ENCODE measurements around the gene COL23A1. TPM values are rescaled to one million over a fixed set of nuclear protein-coding genes. Genes with fewer than 3 reads are reported as not detected.

The COL23A1 gene
- total RNA-seq, 1 donor from 2014 or later: 0.86 TPM

DNA sequence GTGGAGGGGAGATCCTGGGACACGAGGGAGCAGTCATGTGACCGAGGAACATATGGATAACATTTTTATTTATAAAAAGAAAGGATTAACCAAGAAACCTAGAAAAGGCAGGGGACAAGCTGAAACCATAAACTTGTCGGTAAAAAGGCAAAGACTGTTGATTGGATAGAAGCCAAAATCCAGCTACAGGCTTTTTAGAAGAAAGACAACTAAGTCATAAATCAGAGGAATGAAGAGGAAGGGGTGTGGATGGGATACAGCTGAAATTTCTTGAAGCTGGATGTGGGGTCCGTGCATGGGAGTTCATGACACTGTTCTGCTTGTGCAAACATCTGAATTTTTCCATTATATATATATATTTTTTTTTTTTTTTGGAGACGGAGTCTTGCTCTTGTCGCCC, 246.9 kb downstream of the COL23A1 start:
- no peak for DNase-seq (ENCODE audit: low spot score)

DNA sequence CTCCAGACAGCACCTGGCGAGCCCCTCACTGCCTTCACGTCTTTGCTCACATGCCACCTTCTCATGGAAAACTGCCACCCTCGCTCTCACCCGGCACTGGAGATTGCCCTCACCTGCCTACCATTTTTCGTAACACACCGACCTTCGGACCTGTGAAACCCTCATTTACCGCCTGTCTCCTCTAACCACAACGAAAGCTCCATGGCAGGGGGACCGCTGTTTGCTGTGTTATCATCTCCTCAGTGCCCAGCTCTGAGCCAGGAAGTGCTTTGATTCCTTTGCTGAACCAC, 248.4 kb downstream of the COL23A1 start:
- DNase-seq (ENCODE audit: low spot score): no peak

GRCh38 chr5:178341091-178341850, 248.9 kb downstream of the COL23A1 start:
- DNase-seq (ENCODE audit: low spot score): no peak

GRCh38 chr5:178340637-178341036, 249.6 kb downstream of the COL23A1 start:
- no peak for DNase-seq (ENCODE audit: low spot score)

- DNase-seq (ENCODE audit: low spot score): no peak
Observed at GRCh38 chr5:178340187-178340586, 250.0 kb downstream of the COL23A1 start.

DNA sequence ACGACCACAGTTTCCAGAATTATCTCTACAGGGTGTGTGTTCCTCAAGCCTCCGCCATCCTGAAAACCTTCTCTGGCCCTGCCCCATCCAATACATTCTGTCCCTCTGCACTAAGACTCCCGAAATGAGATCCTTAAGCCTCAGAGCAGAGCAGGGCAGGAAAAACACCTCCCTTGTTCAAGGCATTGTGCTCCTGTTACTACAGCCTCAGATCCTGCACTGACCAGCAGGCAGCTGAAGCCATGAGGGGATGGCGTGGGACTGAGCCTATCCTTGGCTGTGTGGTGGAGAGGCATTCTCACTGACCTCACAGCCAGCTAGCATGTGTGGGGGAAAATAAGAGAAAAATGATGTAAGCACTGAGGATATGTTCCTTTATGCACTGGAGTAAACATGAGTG, 250.9 kb downstream of the COL23A1 start:
- no peak for DNase-seq (ENCODE audit: low spot score)

- no peak for DNase-seq (ENCODE audit: low spot score)
Observed at GRCh38 chr5:178338750-178339144, 251.4 kb downstream of the COL23A1 start.

DNA sequence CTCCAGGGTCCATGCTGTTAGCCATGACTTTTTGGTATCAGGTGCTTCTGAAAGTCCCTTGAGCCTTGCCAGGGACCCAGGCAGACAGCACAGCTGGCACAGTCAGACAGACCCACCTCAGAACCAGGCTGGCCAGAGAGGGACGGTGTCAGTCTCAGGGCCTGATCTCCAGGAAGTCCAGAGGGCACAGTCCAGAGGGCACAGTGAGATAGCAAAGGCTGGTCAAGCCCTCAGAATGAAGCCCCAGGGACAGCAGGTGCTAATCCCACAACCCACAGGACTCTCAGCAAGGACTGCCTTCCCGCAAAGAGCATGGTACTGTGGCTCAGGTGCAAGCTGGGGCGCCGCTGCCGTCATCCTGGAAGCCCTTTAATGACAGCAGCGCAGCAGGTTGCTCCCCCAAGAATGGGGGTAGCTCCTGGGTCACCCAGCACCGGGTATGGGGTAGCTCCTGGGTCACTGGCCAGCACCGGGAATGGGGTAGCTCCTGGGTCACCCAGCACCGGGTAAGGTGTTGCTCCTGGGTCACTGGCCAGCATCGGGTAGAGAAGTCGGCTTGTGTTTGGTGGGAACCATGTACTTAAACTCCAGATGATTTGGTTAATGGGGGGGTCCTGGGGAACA, 252.0 kb downstream of the COL23A1 start:
- no peak for DNase-seq (ENCODE audit: low spot score)

DNA sequence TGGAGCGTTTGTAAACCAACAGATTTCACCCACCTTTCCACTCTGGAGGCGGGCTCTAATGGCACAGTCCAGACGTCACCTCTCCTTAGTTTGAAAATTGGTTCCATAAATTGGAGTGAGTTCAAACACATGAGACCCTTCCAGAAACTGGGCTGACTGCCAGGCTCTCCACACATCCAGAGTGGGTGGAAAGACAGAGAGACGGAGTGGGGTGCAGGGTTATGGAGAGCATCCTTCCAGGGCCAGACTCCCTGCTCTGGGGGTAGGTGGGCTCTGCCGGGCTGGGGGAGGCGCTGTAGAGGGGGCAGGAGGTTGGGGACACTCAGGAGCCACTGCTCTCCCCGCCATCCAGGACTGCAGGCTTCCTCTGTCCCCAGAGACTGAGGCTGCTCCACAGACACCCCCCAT, 252.9 kb downstream of the COL23A1 start:
- DNase-seq (ENCODE audit: low spot score): no peak

DNA sequence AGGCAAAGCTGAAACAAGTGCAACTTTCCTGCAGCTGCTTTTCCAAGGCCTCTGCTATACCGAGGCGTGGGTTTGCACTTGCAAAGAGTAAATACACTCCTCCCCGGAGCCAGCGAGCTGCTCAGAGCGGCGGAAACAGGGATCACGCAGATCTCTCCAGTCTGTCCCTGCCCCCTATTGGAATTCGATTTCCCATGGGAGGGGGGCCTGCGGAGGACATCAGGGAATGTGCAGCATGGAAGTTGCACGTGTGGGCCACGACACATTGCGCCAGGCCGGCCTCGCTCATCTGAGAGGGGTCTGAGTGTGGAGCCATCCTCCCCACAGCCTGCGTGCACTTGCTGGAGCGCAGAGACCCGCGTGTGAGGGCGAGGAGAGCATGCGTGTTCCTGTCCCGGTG, 253.3 kb downstream of the COL23A1 start:
- no peak for DNase-seq (ENCODE audit: low spot score)

GRCh38 chr5:178335302-178336030, 254.7 kb downstream of the COL23A1 start:
- no peak for DNase-seq (ENCODE audit: low spot score)

GRCh38 chr5:178334861-178335260, 255.3 kb downstream of the COL23A1 start:
- DNase-seq (ENCODE audit: low spot score): no peak

GRCh38 chr5:178333821-178334481, 256.2 kb downstream of the COL23A1 start:
- DNase-seq (ENCODE audit: low spot score): no peak

DNA sequence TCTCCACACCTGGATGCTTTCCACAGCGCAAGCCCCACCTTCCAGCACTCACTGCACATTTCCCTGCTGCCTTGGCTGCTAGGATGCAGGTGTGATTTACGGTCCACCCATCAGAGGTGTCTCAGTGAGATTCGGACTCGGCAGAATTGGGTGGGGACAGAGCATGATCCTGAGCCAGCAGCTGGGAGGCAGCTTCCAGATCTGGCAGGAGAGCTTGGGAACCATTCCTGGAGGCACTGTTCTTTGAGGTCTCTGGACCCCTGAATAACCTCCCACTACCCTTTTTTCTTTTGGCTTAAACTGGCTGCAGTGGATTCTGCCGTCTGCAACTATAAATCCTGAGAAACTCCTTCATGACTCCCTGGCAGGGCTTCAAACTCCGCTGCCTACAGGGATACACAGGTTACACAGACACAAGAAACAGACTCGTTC, 258.0 kb downstream of the COL23A1 start:
- DNase-seq (ENCODE audit: low spot score): no peak

GRCh38 chr5:178331491-178331996, 258.6 kb downstream of the COL23A1 start:
- peak; percentile 39 for DNase-seq (ENCODE audit: low spot score)

GRCh38 chr5:178330791-178331404, 259.3 kb downstream of the COL23A1 start:
- DNase-seq (ENCODE audit: low spot score): no peak

DNA sequence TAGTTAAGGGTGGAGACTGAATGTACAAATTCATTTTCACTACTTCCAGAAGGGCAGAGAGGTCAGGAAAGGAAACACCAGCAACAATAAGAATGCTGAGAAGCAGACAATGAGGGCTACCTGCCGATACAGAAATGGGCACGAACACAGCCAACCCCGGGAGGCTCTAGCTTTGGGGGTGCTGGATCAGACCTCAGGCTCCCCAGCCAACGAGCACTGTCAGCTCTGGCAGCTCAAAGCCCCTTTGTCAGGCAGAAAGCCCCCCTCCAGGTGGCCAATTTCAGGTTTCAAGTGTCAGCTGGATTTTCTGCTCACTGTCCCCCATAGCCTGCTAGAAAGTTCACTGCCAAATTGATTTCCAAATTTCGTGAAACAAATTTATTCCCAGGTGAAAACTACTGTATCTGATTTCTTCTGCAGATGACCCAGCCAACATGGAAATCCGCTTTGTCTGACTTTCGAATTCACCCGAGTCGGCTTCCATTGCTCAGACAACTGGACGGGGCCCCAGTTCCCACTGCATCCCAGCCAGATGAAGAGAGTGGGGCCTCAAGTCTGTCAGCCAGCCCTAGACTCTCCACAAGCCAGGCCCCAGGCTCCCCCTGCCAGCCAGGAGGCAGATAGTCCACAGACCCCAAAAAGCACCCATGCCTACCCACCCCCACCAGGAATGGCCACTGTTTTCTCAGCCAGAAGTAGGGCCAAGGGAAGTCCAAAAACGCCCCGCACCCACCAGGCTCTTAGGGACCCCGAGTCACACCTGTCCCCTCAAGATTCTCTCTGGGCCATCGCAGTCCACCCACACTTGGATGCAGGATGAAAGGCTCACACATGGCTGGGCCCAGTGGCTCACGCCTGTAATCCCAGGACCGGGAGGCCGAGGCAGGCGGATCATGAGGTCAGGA, 261.1 kb downstream of the COL23A1 start:
- DNase-seq (ENCODE audit: low spot score): no peak

DNA sequence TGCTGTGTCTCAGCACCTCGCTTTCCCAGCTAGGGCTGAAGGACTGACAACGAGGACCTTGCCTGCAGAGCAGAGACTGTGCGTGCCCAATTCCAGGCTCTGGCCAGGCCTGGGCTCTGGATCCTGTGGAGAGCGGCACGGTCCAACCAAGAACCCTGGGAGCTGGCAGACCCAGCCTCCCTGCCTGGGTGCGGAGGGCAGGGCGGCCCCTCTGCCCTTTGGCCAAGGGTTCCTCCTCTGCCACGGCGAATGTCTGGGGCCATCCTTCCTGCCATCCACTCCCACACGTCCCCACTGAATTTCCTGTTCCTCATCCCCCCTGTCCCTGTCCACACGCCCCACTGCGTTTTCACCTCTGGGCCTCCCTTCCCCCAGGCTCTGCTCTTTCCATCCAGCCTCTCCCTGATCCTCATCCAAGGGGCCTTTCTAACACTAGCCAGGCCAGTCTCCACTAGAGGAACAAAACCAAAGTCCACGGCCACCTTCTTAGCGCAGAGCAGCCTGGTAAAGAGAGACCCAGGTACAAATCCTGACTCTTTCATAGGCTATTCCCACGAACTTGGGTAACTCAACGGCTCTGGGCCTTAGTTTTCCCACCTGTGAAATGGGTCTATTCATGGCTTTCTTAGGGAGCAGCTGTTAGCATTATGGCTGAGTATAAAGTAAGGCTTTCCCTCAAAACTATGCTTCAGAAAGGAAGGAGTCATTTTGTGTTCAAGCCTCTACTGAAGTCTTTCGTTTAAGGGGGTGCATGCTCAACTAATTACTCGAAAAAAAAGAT, 262.1 kb downstream of the COL23A1 start:
- no peak for DNase-seq (ENCODE audit: low spot score)

DNA sequence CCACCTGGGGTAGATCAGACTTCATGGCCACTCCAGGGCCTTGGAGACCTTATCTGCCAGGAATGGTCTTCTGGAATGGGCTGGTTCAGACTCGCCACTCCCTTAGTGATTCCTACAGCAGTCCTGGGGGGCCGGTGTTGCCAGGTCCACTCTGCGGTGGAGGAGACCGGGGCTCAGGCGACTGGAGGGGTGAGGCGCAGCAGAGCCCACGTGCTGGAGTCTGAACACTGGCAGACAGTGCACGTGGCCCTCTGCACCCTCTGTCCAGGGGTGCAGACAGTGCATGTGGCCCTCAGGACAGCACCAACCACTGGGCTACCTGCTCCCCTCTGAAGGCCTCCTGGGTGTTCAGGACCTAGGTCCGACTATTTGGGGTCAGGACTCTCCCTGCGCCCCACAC, 262.7 kb downstream of the COL23A1 start:
- no peak for DNase-seq (ENCODE audit: low spot score)

GRCh38 chr5:178326374-178326715, 263.8 kb downstream of the COL23A1 start:
- no peak for DNase-seq (ENCODE audit: low spot score)

Data from mucosa of gallbladder (tissue), 1 donor.